C4-2B (cell line): ENCODE measurements around the gene SLC17A8.

Experiments
- CTCF ChIP-seq: fragments of 450-650 bp; conservative IDR thresholded peaks from 2 replicates; pipeline ENCODE4 v1.5.1; 2017; ENCODE audit warnings: mild to moderate bottlenecking
- ZFX ChIP-seq: fragments of 450-650 bp; IDR thresholded peaks from 2 replicates; pipeline ENCODE4 v1.6.1; 2017

- TF ChIP-seq CTCF (peak; percentile 67), ZFX (no peak)
Measured at GRCh38 chr12:100404769-100405407, 48.0 kb downstream of the SLC17A8 start.
